NB4 (cell line): Measurements from ENCODE around the gene DAZAP1.

ENCODE experiments used
- DNase-seq: peaks from one replicate; pipeline ENCODE4 v3.0.0; 2010; ENCODE audit warnings: low read depth
- H3K4me3 ChIP-seq: one replicate; pipeline ENCODE4 v1.5.1; 2011; ENCODE audit warnings: mild to moderate bottlenecking, low read depth, low read length, moderate library complexity
- CTCF ChIP-seq: IDR thresholded peaks from one replicate; pipeline ENCODE4 v1.5.1; 2012; ENCODE audit warnings: low read depth, low read length
- MAX ChIP-seq: IDR thresholded peaks from 2 replicates; pipeline ENCODE4 v1.6.1; 2011; ENCODE audit warnings: low read depth, low read length
- MYC ChIP-seq: IDR thresholded peaks from 2 replicates; pipeline ENCODE4 v1.6.1; 2011; ENCODE audit warnings: low read depth, low read length
- POLR2A ChIP-seq: IDR thresholded peaks from 2 replicates; pipeline ENCODE4 v1.6.1; 2011; ENCODE audit warnings: mild to moderate bottlenecking; ENCODE audit not compliant: insufficient read length; ENCODE audit errors: extremely low read depth

The DAZAP1 gene

GRCh38 chr19:1471010-1471514 lies 63.7 kb downstream of the DAZAP1 start:
- no peak for DNase-seq
- no peak overlapping the region for H3K4me3 ChIP-seq
- TF ChIP-seq MYC = no peak
- TF ChIP-seq POLR2A = no peak
- TF ChIP-seq CTCF = no peak
- no peak for TF ChIP-seq MAX

DNA sequence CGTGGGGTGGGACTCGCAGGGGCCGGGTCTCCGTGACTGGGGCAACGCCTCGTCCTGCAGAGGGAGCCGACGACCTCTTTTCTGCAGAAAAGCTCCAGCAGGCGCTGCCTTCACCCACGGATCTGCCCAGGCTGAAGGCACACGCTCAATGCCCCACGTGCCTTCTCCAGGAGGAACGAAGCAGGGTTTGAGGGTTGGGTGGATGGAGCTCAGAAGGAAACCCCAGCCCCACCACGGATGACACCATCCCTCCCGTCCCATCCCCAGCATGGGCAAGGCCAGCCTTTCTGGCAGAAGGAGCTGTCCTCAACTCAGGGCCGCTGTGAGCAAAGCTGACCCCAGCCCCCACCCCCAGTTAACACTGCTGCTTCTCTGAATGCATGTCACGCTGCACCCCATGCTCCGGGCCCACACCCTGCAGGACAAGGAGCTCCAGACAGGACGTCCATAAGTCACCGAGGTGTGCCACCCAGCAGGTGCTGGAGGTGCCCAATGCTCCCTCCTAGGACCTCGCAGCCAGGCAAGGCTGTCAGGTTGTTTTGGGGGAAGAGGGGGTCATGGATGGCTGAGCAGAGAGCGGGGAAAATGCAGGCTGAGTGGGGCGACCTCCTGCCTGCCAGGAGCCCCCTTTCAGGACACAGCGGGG lies 64.3 kb downstream of the DAZAP1 start:
- no peak overlapping the region for H3K4me3 ChIP-seq
- no peak for DNase-seq
- TF ChIP-seq CTCF (peak; percentile 6), MAX (no peak), MYC (no peak), POLR2A (no peak)

- TF ChIP-seq POLR2A (no peak), CTCF (no peak), MYC (no peak), MAX (no peak)
- no peak for DNase-seq
- no peak overlapping the region for H3K4me3 ChIP-seq
Measured at GRCh38 chr19:1472231-1473084, 65.1 kb downstream of the DAZAP1 start.

DNA sequence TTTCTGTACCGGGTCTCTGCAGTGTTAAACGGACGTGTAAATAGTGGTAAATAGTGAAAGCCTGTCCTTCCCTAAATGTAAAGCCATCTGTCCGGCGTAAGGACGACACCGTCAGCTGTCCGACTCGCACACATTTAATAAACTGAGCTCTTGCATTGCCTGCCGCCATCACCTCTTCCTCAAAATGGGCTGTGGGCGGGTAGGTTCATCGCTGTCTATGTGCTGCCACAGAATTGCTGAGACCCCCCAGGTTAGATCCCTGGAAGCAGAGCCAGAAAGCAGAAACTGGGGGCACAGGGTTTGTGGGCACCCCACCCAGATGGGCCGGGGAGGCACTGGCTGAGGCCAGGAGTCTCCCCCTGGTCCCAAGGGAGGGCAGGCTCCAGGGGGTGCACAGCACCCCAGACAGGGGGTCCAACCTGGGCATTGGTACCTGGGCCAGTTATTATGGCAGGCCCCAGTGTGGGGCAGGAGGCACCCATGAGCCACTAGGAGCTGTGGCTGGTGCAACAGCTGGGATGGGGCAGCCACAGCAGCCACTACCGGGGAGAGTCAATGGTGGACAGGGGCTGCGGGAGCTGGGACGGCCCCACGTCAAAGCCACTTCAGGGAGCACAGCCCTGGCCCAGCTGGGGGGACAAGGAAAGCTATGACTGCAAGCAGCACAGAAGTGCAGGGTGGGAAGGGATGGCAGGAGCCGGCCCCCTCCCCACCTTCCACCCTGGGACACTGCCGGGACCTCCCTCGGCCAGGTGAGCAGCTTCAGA lies 65.9 kb downstream of the DAZAP1 start:
- TF ChIP-seq MYC (no peak), CTCF (no peak), POLR2A (no peak), MAX (no peak)
- DNase-seq = no peak
- no peak overlapping the region for H3K4me3 ChIP-seq

- DNase-seq = no peak
- H3K4me3 ChIP-seq = no peak overlapping the region
- TF ChIP-seq CTCF (no peak), MYC (no peak), POLR2A (no peak), MAX (no peak)
Measured at GRCh38 chr19:1474011-1474764, 66.8 kb downstream of the DAZAP1 start.
